Muscle of leg (tissue), 11 donors: ENCODE data around the gene MTUS2. TPM values are rescaled to one million over a fixed set of nuclear protein-coding genes. Genes with fewer than 3 reads are reported as not detected.

ENCODE experiments used
- DNase-seq: peaks from one replicate; pipeline ENCODE4 v3.0.0; 2013
- H3K27ac ChIP-seq: one replicate; pipeline ENCODE4 v1.5.1; 2013; ENCODE audit warnings: mild to moderate bottlenecking, low read length, control low read depth
- H3K27me3 ChIP-seq: one replicate; pipeline ENCODE4 v1.6.1; 2013; ENCODE audit warnings: low read length; ENCODE audit not compliant: control insufficient read depth, insufficient read depth
- H3K36me3 ChIP-seq: one replicate; pipeline ENCODE4 v1.6.1; 2013; ENCODE audit warnings: low read length; ENCODE audit not compliant: control insufficient read depth, insufficient read depth
- H3K4me1 ChIP-seq: one replicate; pipeline ENCODE4 v1.6.1; 2013; ENCODE audit warnings: low read length; ENCODE audit not compliant: control insufficient read depth, insufficient read depth
- H3K4me3 ChIP-seq: one replicate; pipeline ENCODE4 v1.5.1; 2013; ENCODE audit warnings: low read length, control low read depth
- H3K9me3 ChIP-seq: replicated peaks from 2 replicates; pipeline ENCODE4 v1.6.1; 2013; ENCODE audit warnings: low read depth, low read length; ENCODE audit not compliant: control insufficient read depth
- WGBS: methylation state at CpG from one replicate; pipeline ENCODE4 v1.1.5; 2013; ENCODE audit warnings: missing lambda C conversion rate; ENCODE audit not compliant: insufficient coverage; 5-methylcytosine and 5-hydroxymethylcytosine counted together
- polyA plus RNA-seq, 8 donors: library from polyadenylated mRNA; unstranded; fragments of 120-200 nt; gene quantifications; one replicate each; pipeline versions ENCODE4 v1.2.1 to v1.2.3, GENCODE V29; 2013; ENCODE audit warnings: inconsistent platforms in 1 of 8, low replicate concordance in 1 of 8; ENCODE audit not compliant: insufficient read length in 8 of 8, insufficient read depth in 1 of 8
- total RNA-seq: library from RNA; stranded (reverse); fragments of 120-200 nt; gene quantifications from one replicate; pipeline ENCODE4 v1.2.4, GENCODE V29; 2013

MTUS2 gene
- total and polyA plus RNA-seq, 9 donors: 11.3 to 29.5 (median 21.7) TPM

- peaks cover 7% of the 10 kb centered on the region for H3K36me3 ChIP-seq
- peaks cover 14% of the 10 kb centered on the region for H3K4me1 ChIP-seq
- no peak overlapping the region for H3K4me3 ChIP-seq
- 64% methylated on average over 2 of the region's 11 CpGs for WGBS
- H3K27ac ChIP-seq: no peak overlapping the region
- H3K27me3 ChIP-seq: no peaks in the 10 kb centered on the region
- no peaks in the 10 kb centered on the region for H3K9me3 ChIP-seq
- DNase-seq: no peak
Observed at GRCh38 chr13:29480893-29481525, 660.9 kb downstream of the MTUS2 start.

- WGBS: 89% methylated on average over 4 of the region's 5 CpGs
- DNase-seq: no peak
Observed at GRCh38 chr13:29481603-29482002, 661.5 kb downstream of the MTUS2 start.

GRCh38 chr13:29482504-29482903 lies 662.4 kb downstream of the MTUS2 start:
- H3K4me1 ChIP-seq: peaks cover 14% of the 10 kb centered on the region
- no peaks in the 10 kb centered on the region for H3K9me3 ChIP-seq
- no peak overlapping the region for H3K4me3 ChIP-seq
- no CpG with 5 or more reads among the region's 4 CpGs for WGBS
- peaks cover 8% of the 10 kb centered on the region for H3K36me3 ChIP-seq
- no peak for DNase-seq
- no peaks in the 10 kb centered on the region for H3K27me3 ChIP-seq
- no peak overlapping the region for H3K27ac ChIP-seq

More at GRCh38 chr13:29481603-29482002, 661.5 kb downstream of the MTUS2 start:
- Histone ChIP-seq H3K9me3 (no peaks in the 10 kb centered on the region), H3K36me3 (peaks cover 7% of the 10 kb centered on the region), H3K27me3 (no peaks in the 10 kb centered on the region), H3K4me1 (peaks cover 14% of the 10 kb centered on the region), H3K27ac (no peak overlapping the region), H3K4me3 (no peak overlapping the region)

GRCh38 chr13:29483211-29483610 lies 663.1 kb downstream of the MTUS2 start:
- no peaks in the 10 kb centered on the region for H3K9me3 ChIP-seq
- no peak for DNase-seq
- no peak overlapping the region for H3K27ac ChIP-seq
- H3K4me3 ChIP-seq: no peak overlapping the region
- peaks cover 2% of the 10 kb centered on the region for H3K27me3 ChIP-seq
- peaks cover 14% of the 10 kb centered on the region for H3K4me1 ChIP-seq
- H3K36me3 ChIP-seq: peaks cover 9% of the 10 kb centered on the region
- WGBS: 68% methylated on average over 14 of the region's 15 CpGs

GRCh38 chr13:29483623-29484022 lies 663.5 kb downstream of the MTUS2 start:
- WGBS: 72% methylated on average over 4 of the region's 4 CpGs
- DNase-seq: no peak
- no peak overlapping the region for H3K27ac ChIP-seq
- peaks cover 14% of the 10 kb centered on the region for H3K4me1 ChIP-seq
- H3K36me3 ChIP-seq: peaks cover 9% of the 10 kb centered on the region
- H3K4me3 ChIP-seq: no peak overlapping the region
- no peaks in the 10 kb centered on the region for H3K9me3 ChIP-seq
- peaks cover 2% of the 10 kb centered on the region for H3K27me3 ChIP-seq

- Histone ChIP-seq H3K4me3 (no peak overlapping the region), H3K9me3 (no peaks in the 10 kb centered on the region), H3K36me3 (peaks cover 9% of the 10 kb centered on the region), H3K27me3 (peaks cover 2% of the 10 kb centered on the region), H3K27ac (no peak overlapping the region), H3K4me1 (peaks cover 14% of the 10 kb centered on the region)
- DNase-seq: no peak
- WGBS: 58% methylated on average over 6 of the region's 7 CpGs
Observed at GRCh38 chr13:29484236-29484635, 664.1 kb downstream of the MTUS2 start.

GRCh38 chr13:29484796-29485195 lies 664.7 kb downstream of the MTUS2 start:
- Histone ChIP-seq H3K4me3 (no peak overlapping the region), H3K4me1 (peaks cover 12% of the 10 kb centered on the region), H3K9me3 (no peaks in the 10 kb centered on the region), H3K36me3 (peaks cover 9% of the 10 kb centered on the region), H3K27me3 (peaks cover 2% of the 10 kb centered on the region), H3K27ac (no peak overlapping the region)
- DNase-seq: no peak
- 69% methylated on average over 5 of the region's 7 CpGs for WGBS

- no peak overlapping the region for H3K4me3 ChIP-seq
- peaks cover 9% of the 10 kb centered on the region for H3K36me3 ChIP-seq
- DNase-seq: no peak
- no peaks in the 10 kb centered on the region for H3K9me3 ChIP-seq
- no peak overlapping the region for H3K27ac ChIP-seq
- H3K27me3 ChIP-seq: peaks cover 2% of the 10 kb centered on the region
- peaks cover 5% of the 10 kb centered on the region for H3K4me1 ChIP-seq
- no CpG with 5 or more reads among the region's 3 CpGs for WGBS
Observed at GRCh38 chr13:29486551-29486950, 666.4 kb downstream of the MTUS2 start.

GRCh38 chr13:29487466-29488454 lies 667.6 kb downstream of the MTUS2 start:
- Histone ChIP-seq H3K27ac (no peak overlapping the region), H3K4me3 (no peak overlapping the region), H3K9me3 (no peaks in the 10 kb centered on the region), H3K36me3 (peaks cover 9% of the 10 kb centered on the region), H3K27me3 (peaks cover 2% of the 10 kb centered on the region), H3K4me1 (peaks cover 5% of the 10 kb centered on the region)
- no peak for DNase-seq
- 88% methylated on average over 17 of the region's 22 CpGs for WGBS
